ENCODE measurements around the gene TBRG4.

TBRG4 gene

DNA sequence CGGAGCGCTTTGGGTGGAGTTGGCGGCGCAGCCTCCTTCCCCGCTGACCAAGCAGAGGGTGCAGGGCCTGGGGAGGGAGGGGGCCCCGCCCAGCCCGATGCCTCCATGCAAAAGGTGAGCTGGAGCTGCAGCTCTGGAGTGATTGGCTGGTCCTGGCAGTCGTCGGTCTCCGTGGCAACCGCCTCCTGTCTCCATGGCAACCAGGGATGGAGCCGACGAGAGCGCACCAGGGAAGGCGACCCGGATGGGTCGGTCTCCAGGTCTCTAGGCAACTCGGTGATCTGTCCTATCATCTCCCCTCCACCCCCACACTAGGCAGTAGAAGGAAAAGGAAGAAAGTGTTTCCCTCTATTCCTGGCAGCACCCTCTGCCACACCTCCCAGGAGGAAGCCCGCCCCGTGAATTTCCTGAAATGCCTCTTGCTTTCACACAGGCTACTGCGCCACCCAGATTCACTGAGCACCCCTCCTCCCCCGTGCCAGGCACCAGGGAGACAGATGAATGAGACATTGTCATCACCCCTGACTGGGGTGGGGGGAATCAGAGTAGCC is 22.1 kb downstream of the TBRG4 start:
- peak; percentile 32 for DNase-seq (ENCODE audit: low read depth, low spot score)

GRCh38 chr7:45088821-45089340 is 22.6 kb downstream of the TBRG4 start, which contains the start of gene NACAD:
Gene NACAD (minus strand): TSS chr7:45088969. CDS start chr7:45088894, 75 bp downstream.
- no peak for DNase-seq (ENCODE audit: low read depth, low spot score)

DNA sequence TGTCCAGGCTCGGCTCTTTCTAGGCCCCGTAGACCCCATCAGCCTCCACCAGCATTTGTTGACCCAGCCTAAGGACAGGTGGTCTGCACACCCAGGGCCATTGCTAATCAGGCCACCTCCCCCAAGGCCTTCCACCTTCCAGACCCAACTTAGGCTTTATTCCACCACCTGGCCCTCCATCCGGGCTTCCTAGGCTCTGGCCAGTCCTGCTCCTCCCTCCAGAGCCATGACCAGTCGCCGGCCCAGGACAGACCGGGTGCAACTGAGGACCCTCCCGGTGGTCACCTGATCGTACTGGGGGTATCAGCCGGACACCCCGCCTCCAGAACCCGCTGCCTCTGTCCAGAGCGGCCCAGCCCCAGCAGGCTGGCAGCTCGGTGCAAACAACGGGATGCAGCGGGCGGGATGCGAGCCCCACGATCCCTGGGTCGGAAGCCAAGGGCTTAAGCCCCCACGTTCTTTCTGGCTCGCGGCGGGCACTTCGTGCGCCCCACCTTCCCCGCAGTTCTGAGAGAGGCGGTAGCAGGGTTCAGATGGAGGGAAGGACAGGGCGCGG is 23.3 kb downstream of the TBRG4 start:
- no peak for DNase-seq (ENCODE audit: low read depth, low spot score)

GRCh38 chr7:45087301-45088145 is 24.0 kb downstream of the TBRG4 start:
- no peak for DNase-seq (ENCODE audit: low read depth, low spot score)

GRCh38 chr7:45086331-45087065 is 25.0 kb downstream of the TBRG4 start:
- no peak for DNase-seq (ENCODE audit: low read depth, low spot score)

DNA sequence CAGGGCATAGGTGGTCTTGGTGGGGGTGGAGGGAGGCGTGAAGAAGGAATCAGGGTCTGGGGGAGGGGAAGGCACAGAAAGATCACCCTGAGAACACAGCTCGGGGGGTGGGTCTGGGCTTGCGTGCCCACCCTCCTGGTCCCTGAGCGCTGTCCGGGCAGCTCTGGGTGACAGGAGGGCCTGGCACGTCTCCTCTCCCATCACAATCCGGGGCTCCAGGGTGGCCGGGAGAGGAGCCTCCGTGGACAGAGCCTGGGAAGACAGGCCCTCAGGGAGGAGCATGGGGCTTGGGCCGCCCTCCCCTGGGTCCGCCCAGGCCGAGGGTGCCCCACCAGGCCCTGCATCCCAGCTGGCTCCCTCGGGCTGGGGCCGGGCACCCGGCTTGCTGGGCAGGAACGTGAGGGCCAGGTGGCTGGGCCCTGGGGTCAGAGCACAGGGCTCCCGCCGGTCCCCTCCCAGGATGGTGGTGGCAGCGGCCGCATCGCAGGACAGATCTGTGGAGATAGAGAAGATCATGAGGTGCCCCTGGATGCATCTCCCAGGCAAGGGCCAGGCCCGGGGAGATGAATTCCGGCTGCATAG is 25.8 kb downstream of the TBRG4 start:
- DNase-seq (ENCODE audit: low read depth, low spot score), result no peak

- no peak for DNase-seq (ENCODE audit: low read depth, low spot score)
Observed at GRCh38 chr7:45084901-45085618, 26.4 kb downstream of the TBRG4 start.

DNA sequence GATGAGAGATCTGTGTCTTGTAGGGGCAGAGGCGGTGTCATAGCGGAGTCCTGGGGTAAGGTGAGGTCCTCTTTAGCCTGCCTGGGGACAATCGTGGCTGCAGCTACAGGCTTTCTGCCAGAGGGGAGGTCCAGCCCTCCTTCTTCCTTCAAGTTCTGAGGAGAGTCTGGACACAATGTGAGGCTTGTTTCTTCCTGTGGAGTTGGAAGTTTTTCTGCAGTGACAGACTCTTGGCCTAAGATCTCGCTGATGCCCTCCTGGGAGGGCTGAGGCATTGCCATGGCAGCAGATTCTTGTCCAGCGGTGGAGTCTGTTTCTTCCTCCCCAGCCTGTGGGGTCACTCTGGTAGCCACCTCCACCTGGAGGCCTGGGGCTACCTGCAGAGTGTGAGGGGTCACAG is 27.2 kb downstream of the TBRG4 start:
- DNase-seq (ENCODE audit: low read depth, low spot score), result no peak

DNA sequence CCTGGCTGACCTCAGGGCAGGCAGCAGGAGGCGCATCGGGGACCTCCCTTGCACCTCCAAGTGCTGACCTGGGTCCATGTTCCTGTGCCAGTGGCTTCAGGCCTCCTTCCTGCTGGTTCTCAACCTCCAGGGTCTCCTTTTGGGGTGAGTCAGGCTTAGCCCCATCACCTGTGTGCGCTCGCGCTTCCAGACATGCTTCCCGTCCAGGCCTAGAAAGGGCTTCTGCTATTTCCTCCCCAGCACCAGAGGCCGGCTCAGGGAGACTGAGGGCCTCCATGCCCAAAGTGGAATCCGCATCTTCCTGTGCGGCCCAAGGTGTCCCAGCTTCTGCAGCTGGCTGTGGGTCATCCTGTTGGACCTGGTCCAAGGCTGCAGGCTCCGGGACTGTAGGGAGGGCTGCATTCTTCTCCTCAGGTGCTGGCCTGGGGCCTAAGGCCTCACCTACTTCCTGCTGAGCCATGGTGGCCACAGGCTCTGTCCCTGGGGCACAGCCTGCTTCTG is 28.6 kb downstream of the TBRG4 start:
- no peak for DNase-seq (ENCODE audit: low read depth, low spot score)

DNA sequence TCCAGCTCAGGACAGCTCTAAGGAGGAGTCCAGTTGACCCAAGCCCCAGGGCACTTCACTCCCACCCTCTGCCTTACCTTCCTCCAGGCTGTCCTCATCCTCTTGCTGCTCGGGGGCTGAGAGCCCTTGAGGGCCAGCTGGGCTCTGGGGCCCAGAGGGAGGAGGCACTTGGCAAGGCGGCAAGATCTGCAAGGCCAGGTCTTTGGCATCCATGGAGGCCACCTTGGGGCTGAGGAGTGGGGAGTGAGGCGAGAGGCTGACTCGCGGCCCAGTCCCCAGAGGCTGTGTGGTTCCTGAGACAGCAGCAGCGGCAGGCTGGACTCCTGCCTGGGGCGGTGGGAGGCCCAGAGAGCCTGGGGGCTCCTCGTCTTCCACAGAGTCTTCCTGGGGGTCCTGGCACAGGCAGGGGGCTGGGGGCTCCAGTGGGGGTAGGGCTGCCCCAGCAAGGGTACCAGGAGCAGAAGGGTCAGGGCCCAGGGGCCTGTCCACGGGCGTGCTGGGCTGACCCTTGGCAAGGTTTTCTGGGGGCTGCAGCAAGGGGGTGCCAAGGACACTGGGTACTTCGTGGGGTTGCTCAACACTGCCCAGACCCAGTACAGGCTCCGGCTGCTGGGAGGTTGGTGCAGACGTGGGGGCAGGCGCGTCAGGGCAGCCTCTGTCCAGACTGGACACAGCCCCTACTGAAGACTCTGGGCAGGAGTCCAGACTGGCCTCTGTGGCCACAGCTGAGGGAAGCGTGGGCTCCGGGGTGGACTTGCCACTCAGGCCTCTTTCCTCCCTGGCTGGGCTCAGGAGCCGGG is 29.3 kb downstream of the TBRG4 start:
- no peak for DNase-seq (ENCODE audit: low read depth, low spot score)

DNA sequence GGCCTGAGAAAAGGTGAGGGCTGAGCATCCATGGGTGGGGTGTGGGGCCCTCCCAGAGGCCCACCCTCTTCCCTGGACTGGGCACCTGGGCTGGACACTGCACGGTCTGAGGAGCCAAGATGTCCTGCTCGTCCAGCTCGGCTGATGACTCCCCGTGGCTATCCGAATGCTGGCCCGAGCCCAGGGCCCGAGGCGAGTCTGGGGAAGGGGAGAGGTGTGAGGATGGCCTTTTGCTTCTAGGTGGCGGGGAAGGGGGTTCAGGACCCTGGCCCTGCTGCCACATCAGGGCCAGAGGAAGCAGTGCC is 29.9 kb downstream of the TBRG4 start:
- DNase-seq (ENCODE audit: low read depth, low spot score), result no peak

DNA sequence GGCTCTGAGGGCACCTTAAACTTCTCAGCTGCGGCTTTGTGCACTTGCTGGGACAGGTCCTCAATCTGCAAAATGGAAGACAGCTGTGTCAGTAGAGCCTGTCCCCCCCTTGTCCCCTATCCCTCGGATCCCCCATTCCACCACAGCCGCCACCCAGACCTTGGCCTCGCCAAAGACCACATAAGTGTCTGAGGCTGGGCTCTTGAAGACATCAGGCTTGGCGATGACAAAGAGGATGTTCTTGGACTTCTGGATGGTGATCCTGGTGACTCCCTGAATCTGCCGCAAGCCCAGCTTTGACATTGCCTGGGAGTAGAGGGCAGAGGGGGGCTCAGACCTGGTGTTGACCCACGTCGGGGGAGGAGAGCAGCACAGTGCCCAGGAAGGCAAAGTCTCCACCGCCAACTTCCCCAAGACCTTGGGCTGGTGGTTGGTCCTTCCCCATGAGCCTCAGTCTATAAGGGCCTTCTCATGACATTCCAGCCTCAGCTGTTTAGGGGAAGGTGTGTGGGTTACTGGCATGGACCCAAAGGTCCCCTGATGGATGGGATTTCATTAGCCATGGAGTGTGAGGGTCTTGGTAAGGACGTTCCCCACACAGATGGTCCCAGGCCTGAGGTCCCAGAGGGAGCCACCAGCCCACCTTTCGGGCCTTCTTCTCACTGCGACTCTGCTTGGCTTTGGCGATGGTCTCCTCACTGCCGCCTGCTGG is 30.4 kb downstream of the TBRG4 start:
- DNase-seq (ENCODE audit: low read depth, low spot score), result no peak

DNA sequence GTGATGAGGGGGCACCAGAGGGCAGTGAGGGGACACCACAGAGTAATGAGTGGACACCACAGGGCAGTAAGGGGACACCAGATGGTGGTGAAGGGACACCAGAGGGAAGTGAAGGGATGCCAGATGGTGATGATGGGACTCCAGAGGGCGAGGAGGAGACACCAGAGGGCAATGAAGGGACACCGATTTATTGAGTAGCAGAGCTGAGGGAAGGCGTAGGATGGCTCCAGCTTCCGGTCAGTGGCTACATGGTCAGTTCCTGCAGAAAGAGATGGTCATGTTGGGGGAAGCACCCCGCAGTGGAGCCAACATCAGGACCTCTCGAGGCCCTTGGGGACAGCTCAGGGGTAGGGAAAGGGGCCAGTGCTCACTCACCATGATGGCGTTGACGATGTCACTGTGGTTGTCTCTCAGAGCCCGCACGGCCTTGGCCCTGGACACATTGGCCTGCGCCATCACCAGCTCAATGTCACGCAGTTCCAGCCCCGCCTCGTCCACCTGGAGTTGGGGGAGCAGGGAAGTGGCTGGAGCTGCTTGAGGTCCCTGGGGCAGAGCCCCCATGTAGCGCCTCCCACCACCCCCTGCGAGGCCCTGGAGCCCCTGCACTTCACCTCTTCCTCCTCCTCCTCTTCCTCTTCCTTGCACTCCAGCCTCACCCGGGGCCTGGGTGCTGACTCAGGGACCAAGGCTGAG is 31.1 kb downstream of the TBRG4 start:
- no peak for DNase-seq (ENCODE audit: low read depth, low spot score)

GRCh38 chr7:45078125-45078681 is 33.3 kb downstream of the TBRG4 start:
- no peak for DNase-seq (ENCODE audit: low read depth, low spot score)

- DNase-seq (ENCODE audit: low read depth, low spot score), result no peak
Observed at GRCh38 chr7:45077579-45077978, 33.9 kb downstream of the TBRG4 start.

- no peak for DNase-seq (ENCODE audit: low read depth, low spot score)
Observed at GRCh38 chr7:45076946-45077345, 34.6 kb downstream of the TBRG4 start.

- no peak for DNase-seq (ENCODE audit: low read depth, low spot score)
Observed at GRCh38 chr7:45075871-45076796, 35.4 kb downstream of the TBRG4 start.

DNA sequence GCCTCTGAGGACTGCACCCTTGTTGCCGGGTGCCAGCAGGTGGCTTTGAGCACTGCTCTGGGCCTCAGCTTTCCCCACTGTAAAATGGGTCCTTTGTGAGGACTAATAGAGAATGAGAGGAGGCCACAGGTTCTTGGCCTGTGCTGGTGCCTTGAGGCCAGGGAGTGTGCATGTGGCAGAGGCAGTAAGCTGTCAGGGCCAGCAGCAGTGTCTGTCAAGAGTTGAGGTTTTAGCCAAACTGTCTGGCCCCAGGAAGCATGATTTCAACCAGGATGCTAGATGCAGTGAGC is 36.2 kb downstream of the TBRG4 start:
- DNase-seq (ENCODE audit: low read depth, low spot score), result no peak
